ENCODE results near the gene KRTAP5-5.
"Not testable (repeated sequence)": the region's sequence is repeated elsewhere in the genome, so short reads cannot be mapped to it uniquely, and the experiment has no call there.

Gene KRTAP5-5

GRCh38 chr11:1669546-1670218 lies 40.1 kb downstream of the KRTAP5-5 start:
- no peak for TF ChIP-seq CTCF (conservative IDR thresholded peaks at IDR 0.05; ENCODE audit: low read depth, low read length)
- Histone ChIP-seq H3K4me3 (IDR thresholded peaks at IDR 0.05; ENCODE audit: insufficient read depth, low read depth, low read length) (no peak overlapping the region), H3K79me2 (ENCODE audit: insufficient read depth, low read depth) (no peaks in the 10 kb centered on the region), H3K27ac (no peak overlapping the region), H3K36me3 (ENCODE audit: insufficient read depth) (no peaks in the 10 kb centered on the region), H2AFZ (ENCODE audit: low read depth) (no peak overlapping the region), H3K4me2 (no peak overlapping the region), H3K27me3 (ENCODE audit: insufficient read depth, low read depth) (peaks cover 60% of the 10 kb centered on the region), H3K4me1 (ENCODE audit: low read depth, poor library complexity, severe bottlenecking) (no peaks in the 10 kb centered on the region), H3K9ac (no peak overlapping the region), H4K20me1 (ENCODE audit: insufficient read depth) (no peaks in the 10 kb centered on the region)

GRCh38 chr11:1670457-1670856 lies 40.9 kb downstream of the KRTAP5-5 start:
- H3K27me3 ChIP-seq (ENCODE audit: insufficient read depth, low read depth) = peaks cover 68% of the 10 kb centered on the region
- not testable (repeated sequence) for H3K4me1 ChIP-seq (ENCODE audit: low read depth, poor library complexity, severe bottlenecking); H3K36me3 ChIP-seq (ENCODE audit: insufficient read depth); H3K27ac ChIP-seq; H3K4me2 ChIP-seq; H3K9ac ChIP-seq; H4K20me1 ChIP-seq (ENCODE audit: insufficient read depth); H3K4me3 ChIP-seq (IDR thresholded peaks at IDR 0.05; ENCODE audit: insufficient read depth, low read depth, low read length); H2AFZ ChIP-seq (ENCODE audit: low read depth); H3K79me2 ChIP-seq (ENCODE audit: insufficient read depth, low read depth)

GRCh38 chr11:1670905-1671371 lies 41.4 kb downstream of the KRTAP5-5 start:
- Histone ChIP-seq H2AFZ (ENCODE audit: low read depth) (no peak overlapping the region), H3K4me2 (no peak overlapping the region), H3K9ac (no peak overlapping the region), H3K27me3 (ENCODE audit: insufficient read depth, low read depth) (peaks cover 73% of the 10 kb centered on the region), H3K79me2 (ENCODE audit: insufficient read depth, low read depth) (no peaks in the 10 kb centered on the region), H3K27ac (no peak overlapping the region), H3K4me3 (IDR thresholded peaks at IDR 0.05; ENCODE audit: insufficient read depth, low read depth, low read length) (no peak overlapping the region), H3K4me1 (ENCODE audit: low read depth, poor library complexity, severe bottlenecking) (no peaks in the 10 kb centered on the region), H3K36me3 (ENCODE audit: insufficient read depth) (no peaks in the 10 kb centered on the region), H4K20me1 (ENCODE audit: insufficient read depth) (no peaks in the 10 kb centered on the region)
- TF ChIP-seq CTCF (conservative IDR thresholded peaks at IDR 0.05; ENCODE audit: low read depth, low read length) = no peak

- Histone ChIP-seq H3K27ac (no peak overlapping the region), H3K4me3 (IDR thresholded peaks at IDR 0.05; ENCODE audit: insufficient read depth, low read depth, low read length) (no peak overlapping the region), H4K20me1 (ENCODE audit: insufficient read depth) (no peaks in the 10 kb centered on the region), H3K4me2 (no peak overlapping the region), H3K79me2 (ENCODE audit: insufficient read depth, low read depth) (no peaks in the 10 kb centered on the region), H3K4me1 (ENCODE audit: low read depth, poor library complexity, severe bottlenecking) (no peaks in the 10 kb centered on the region), H3K36me3 (ENCODE audit: insufficient read depth) (no peaks in the 10 kb centered on the region), H3K27me3 (ENCODE audit: insufficient read depth, low read depth) (peaks cover 80% of the 10 kb centered on the region), H2AFZ (ENCODE audit: low read depth) (no peak overlapping the region), H3K9ac (no peak overlapping the region)
- no peak for TF ChIP-seq CTCF (conservative IDR thresholded peaks at IDR 0.05; ENCODE audit: low read depth, low read length)
These were observed 42.1 kb downstream of the KRTAP5-5 start for GRCh38 chr11:1671658-1672057.

GRCh38 chr11:1672613-1673350 lies 43.2 kb downstream of the KRTAP5-5 start:
- Histone ChIP-seq H3K4me1 (ENCODE audit: low read depth, poor library complexity, severe bottlenecking) (no peaks in the 10 kb centered on the region), H3K36me3 (ENCODE audit: insufficient read depth) (no peaks in the 10 kb centered on the region), H3K27ac (no peak overlapping the region), H2AFZ (ENCODE audit: low read depth) (no peak overlapping the region), H3K27me3 (ENCODE audit: insufficient read depth, low read depth) (peaks cover 84% of the 10 kb centered on the region), H3K79me2 (ENCODE audit: insufficient read depth, low read depth) (no peaks in the 10 kb centered on the region), H3K9ac (no peak overlapping the region), H3K4me2 (no peak overlapping the region), H3K4me3 (IDR thresholded peaks at IDR 0.05; ENCODE audit: insufficient read depth, low read depth, low read length) (no peak overlapping the region), H4K20me1 (ENCODE audit: insufficient read depth) (no peaks in the 10 kb centered on the region)
- TF ChIP-seq CTCF (conservative IDR thresholded peaks at IDR 0.05; ENCODE audit: low read depth, low read length) = no peak
